HG03175 (cell line): ENCODE data around the gene MAMLD1.

Source experiments
- ATAC-seq: cut with Tn5 transposase; IDR thresholded peaks from one replicate; pipeline ENCODE4 v1.9.1; 2021; ENCODE audit warnings: mild to moderate bottlenecking, moderate library complexity; ENCODE audit not compliant: unreplicated experiment

MAMLD1 gene

GRCh38 chrX:150405576-150405975 is 42.5 kb downstream of the MAMLD1 start:
- ATAC-seq, result no peak

GRCh38 chrX:150406596-150406995 is 43.5 kb downstream of the MAMLD1 start:
- no peak for ATAC-seq

- no peak for ATAC-seq
These were observed 44.9 kb downstream of the MAMLD1 start for GRCh38 chrX:150408007-150408406.

- no peak for ATAC-seq
These were observed 45.4 kb downstream of the MAMLD1 start for GRCh38 chrX:150408561-150408960.

- no peak for ATAC-seq
These were observed 46.4 kb downstream of the MAMLD1 start for GRCh38 chrX:150409486-150409885.

- no peak for ATAC-seq
These were observed 46.8 kb downstream of the MAMLD1 start for GRCh38 chrX:150409964-150410363.

- ATAC-seq, result no peak
These were observed 47.4 kb downstream of the MAMLD1 start for GRCh38 chrX:150410513-150410912.

GRCh38 chrX:150411656-150412055 is 48.5 kb downstream of the MAMLD1 start:
- ATAC-seq, result no peak

- ATAC-seq, result no peak
These were observed 51.1 kb downstream of the MAMLD1 start for GRCh38 chrX:150414228-150414627.

- no peak for ATAC-seq
These were observed 53.4 kb downstream of the MAMLD1 start for GRCh38 chrX:150416469-150416868.

- no peak for ATAC-seq
These were observed 58.7 kb downstream of the MAMLD1 start for GRCh38 chrX:150421816-150422215.

GRCh38 chrX:150429594-150429993 is 66.5 kb downstream of the MAMLD1 start:
- no peak for ATAC-seq

GRCh38 chrX:150436195-150436594 is 73.1 kb downstream of the MAMLD1 start:
- no peak for ATAC-seq

- ATAC-seq, result no peak
These were observed 75.0 kb downstream of the MAMLD1 start for GRCh38 chrX:150438165-150438564.

GRCh38 chrX:150446151-150446550 is 83.0 kb downstream of the MAMLD1 start:
- no peak for ATAC-seq

- no peak for ATAC-seq
These were observed 83.9 kb downstream of the MAMLD1 start for GRCh38 chrX:150446995-150447394.

- no peak for ATAC-seq
These were observed 86.2 kb downstream of the MAMLD1 start for GRCh38 chrX:150449313-150449712.

- no peak for ATAC-seq
These were observed 87.5 kb downstream of the MAMLD1 start for GRCh38 chrX:150450519-150451177.

- ATAC-seq, result no peak
These were observed 88.8 kb downstream of the MAMLD1 start for GRCh38 chrX:150451953-150452352.

GRCh38 chrX:150454083-150454482 is 91.0 kb downstream of the MAMLD1 start:
- ATAC-seq, result no peak

- ATAC-seq, result no peak
These were observed 91.5 kb downstream of the MAMLD1 start for GRCh38 chrX:150454508-150455214.

- no peak for ATAC-seq
These were observed 92.1 kb downstream of the MAMLD1 start for GRCh38 chrX:150455215-150455608.

GRCh38 chrX:150456466-150456865 is 93.3 kb downstream of the MAMLD1 start:
- no peak for ATAC-seq
